GM18909 (cell line): ENCODE measurements around the gene ZBTB12.

ENCODE experiments used
- ATAC-seq: cut with Tn5 transposase; IDR thresholded peaks from one replicate; pipeline ENCODE4 v1.9.1; 2021; ENCODE audit warnings: mild to moderate bottlenecking; ENCODE audit not compliant: unreplicated experiment, poor library complexity

The ZBTB12 gene

GRCh38 chr6:31899215-31899614, 2.7 kb downstream of the ZBTB12 start:
- no peak for ATAC-seq

GRCh38 chr6:31898383-31899011, 3.4 kb downstream of the ZBTB12 start:
- no peak for ATAC-seq

GRCh38 chr6:31897612-31898382, 4.1 kb downstream of the ZBTB12 start, which contains the start of gene EHMT2:
TSS of gene EHMT2 (minus strand) at chr6:31897698. CDS start at chr6:31897677, 21 bp downstream.
- ATAC-seq, result peak; percentile 52

GRCh38 chr6:31896856-31897611, 4.9 kb downstream of the ZBTB12 start:
- ATAC-seq, result peak; percentile 9

GRCh38 chr6:31896493-31896855, 5.4 kb downstream of the ZBTB12 start:
- no peak for ATAC-seq

GRCh38 chr6:31892821-31893220, 9.1 kb downstream of the ZBTB12 start:
- ATAC-seq, result no peak

GRCh38 chr6:31889331-31889972, 12.4 kb downstream of the ZBTB12 start:
- ATAC-seq, result no peak

GRCh38 chr6:31888276-31889258, 13.3 kb downstream of the ZBTB12 start:
- no peak for ATAC-seq

- ATAC-seq, result no peak
Measured at GRCh38 chr6:31887173-31888007, 14.5 kb downstream of the ZBTB12 start.

- no peak for ATAC-seq
Measured at GRCh38 chr6:31886541-31886991, 15.3 kb downstream of the ZBTB12 start.

- ATAC-seq, result no peak
Measured at GRCh38 chr6:31884528-31885035, 17.3 kb downstream of the ZBTB12 start.

- ATAC-seq, result no peak
Measured at GRCh38 chr6:31883676-31884075, 18.2 kb downstream of the ZBTB12 start.

GRCh38 chr6:31882344-31882743, 19.5 kb downstream of the ZBTB12 start:
- ATAC-seq, result no peak

GRCh38 chr6:31881136-31881859, 20.6 kb downstream of the ZBTB12 start:
- ATAC-seq, result no peak

GRCh38 chr6:31880616-31881015, 21.3 kb downstream of the ZBTB12 start:
- no peak for ATAC-seq

- no peak for ATAC-seq
Measured at GRCh38 chr6:31879901-31880300, 22.0 kb downstream of the ZBTB12 start.

- ATAC-seq, result no peak
Measured at GRCh38 chr6:31879143-31879542, 22.7 kb downstream of the ZBTB12 start.

GRCh38 chr6:31878726-31879125, 23.2 kb downstream of the ZBTB12 start, which contains the start of gene SLC44A4:
TSS of gene SLC44A4 (minus strand) at chr6:31878997. CDS start at chr6:31878980, 17 bp downstream.
- no peak for ATAC-seq
